IMR-90 (cell line): ENCODE results near the gene RAD21L1. TPM values are rescaled to one million over a fixed set of nuclear protein-coding genes. Genes with fewer than 3 reads are reported as not detected.
A peak's percentile ranks its signal among the peaks of the same experiment; 100 is the strongest.

ENCODE experiments used
- ATAC-seq: fragments of 200-7000 bp; cut with Tn5 transposase; 2 replicates; pipeline ENCODE4 v1.9.1; 2020; ENCODE audit warnings: low read depth, mild to moderate bottlenecking, moderate library complexity
- BruUV-seq: library from RNA; stranded (reverse); fragments of 400-500 nt; replicated peaks from 2 replicates; lab custom pipeline; 2021; lab: Mats Ljungman, UMichigan
- CTCF ChIA-PET: fragments of 300-600 bp; formaldehyde crosslinking; extraction: SDS; loops from one replicate; lab custom pipeline; 2021; ENCODE audit warnings: antibody characterized with exemption; lab: Yijun Ruan, JAX
- POLR2A ChIA-PET: fragments of 300-600 bp; sonication (Branson Sonifier 250); formaldehyde crosslinking; loops from one replicate; lab custom pipeline; 2022; ENCODE audit warnings: antibody characterized with exemption; ENCODE audit not compliant: unreplicated experiment; lab: Charles Lee
- DNase-seq: peaks from one replicate; pipeline ENCODE4 v3.0.0; 2013
- H2AFZ ChIP-seq: replicated peaks from 2 replicates; pipeline ENCODE3; 2013; ENCODE audit warnings: low read length, mild to moderate bottlenecking; ENCODE audit not compliant: poor library complexity
- H2AK5ac ChIP-seq: 2 replicates; pipeline ENCODE4 v1.6.1; 2013; ENCODE audit warnings: low read depth, low read length, inconsistent platforms
- H2AK9ac ChIP-seq: replicated peaks from 2 replicates; pipeline ENCODE3; 2013; ENCODE audit warnings: mild to moderate bottlenecking, low read depth, low read length, moderate library complexity; ENCODE audit not compliant: poor library complexity
- H2BK120ac ChIP-seq: 2 replicates; pipeline ENCODE4 v1.6.1; 2013; ENCODE audit warnings: low read depth, low read length, inconsistent platforms
- H2BK15ac ChIP-seq: 3 replicates; pipeline ENCODE4 v1.6.1; 2013; ENCODE audit warnings: low read depth, low read length, inconsistent platforms
- H2BK20ac ChIP-seq: 2 replicates; pipeline ENCODE4 v1.6.1; 2013; ENCODE audit warnings: low read depth, mild to moderate bottlenecking, inconsistent platforms, low read length, moderate library complexity
- H2BK5ac ChIP-seq: 2 replicates; pipeline ENCODE4 v1.6.1; 2013; ENCODE audit warnings: mild to moderate bottlenecking, low read depth, low read length, inconsistent platforms; ENCODE audit not compliant: poor library complexity, severe bottlenecking
- H3K14ac ChIP-seq: replicated peaks from 2 replicates; pipeline ENCODE4 v1.6.1; 2013; ENCODE audit warnings: low read depth, low read length, inconsistent platforms
- H3K18ac ChIP-seq: 2 replicates; pipeline ENCODE4 v1.6.1; 2013; ENCODE audit warnings: low read depth, low read length, control low read depth
- H3K23ac ChIP-seq: 2 replicates; pipeline ENCODE4 v1.6.1; 2013; ENCODE audit warnings: low read depth, low read length, inconsistent platforms
- H3K27ac ChIP-seq: 2 replicates; pipeline ENCODE4 v1.5.1; 2013; ENCODE audit warnings: mild to moderate bottlenecking, control low read depth, low read length; ENCODE audit not compliant: insufficient read depth
- H3K27me3 ChIP-seq: 2 replicates; pipeline ENCODE4 v1.6.1; 2013; ENCODE audit warnings: low read length; ENCODE audit not compliant: control insufficient read depth, insufficient read depth
- H3K36me3 ChIP-seq: 2 replicates; pipeline ENCODE4 v1.6.1; 2013; ENCODE audit warnings: low read length, mixed read lengths; ENCODE audit not compliant: control insufficient read depth, insufficient read depth
- H3K4ac ChIP-seq: 2 replicates; pipeline ENCODE4 v1.6.1; 2013; ENCODE audit warnings: low read depth, low read length, inconsistent platforms
- H3K4me1 ChIP-seq: 2 replicates; pipeline ENCODE4 v1.6.1; 2013; ENCODE audit warnings: low read length, mixed read lengths; ENCODE audit not compliant: control insufficient read depth, insufficient read depth
- H3K4me2 ChIP-seq: 2 replicates; pipeline ENCODE4 v1.6.1; 2013; ENCODE audit warnings: low read depth, mild to moderate bottlenecking, control low read depth, low read length, moderate library complexity
- H3K4me3 ChIP-seq: 2 replicates; pipeline ENCODE4 v1.5.1; 2013; ENCODE audit warnings: low read depth, mild to moderate bottlenecking, control low read depth, low read length, moderate library complexity; ENCODE audit not compliant: insufficient read depth
- H3K56ac ChIP-seq: 2 replicates; pipeline ENCODE4 v1.6.1; 2013; ENCODE audit warnings: low read length, inconsistent platforms; ENCODE audit not compliant: insufficient read depth; ENCODE audit errors: extremely low read depth
- H3K79me1 ChIP-seq, 2 experiments: 2 replicates each; pipeline ENCODE4 v1.6.1; 2013; ENCODE audit warnings: low read length in 2 of 2, inconsistent platforms in 1 of 2, low read depth in 1 of 2
- H3K9ac ChIP-seq: 2 replicates; pipeline ENCODE4 v1.6.1; 2013; ENCODE audit warnings: low read depth, low read length, control low read depth
- H3K9me1 ChIP-seq: 2 replicates; pipeline ENCODE4 v1.6.1; 2013; ENCODE audit warnings: low read length, inconsistent platforms; ENCODE audit not compliant: insufficient read depth
- H3K9me3 ChIP-seq: 2 replicates; pipeline ENCODE4 v1.6.1; 2013; ENCODE audit warnings: low read length; ENCODE audit not compliant: control insufficient read depth, insufficient read depth
- H4K20me1 ChIP-seq: 2 replicates; pipeline ENCODE4 v1.6.1; 2013; ENCODE audit warnings: low read length, inconsistent platforms; ENCODE audit not compliant: insufficient read depth
- H4K5ac ChIP-seq: 2 replicates; pipeline ENCODE4 v1.6.1; 2013; ENCODE audit warnings: mild to moderate bottlenecking, low read depth, low read length, control low read depth
- H4K8ac ChIP-seq, 2 experiments: 2 replicates each; pipeline ENCODE4 v1.6.1; 2013; ENCODE audit warnings: low read depth in 2 of 2, low read length in 2 of 2, control low read depth in 1 of 2, inconsistent platforms in 1 of 2
- H4K91ac ChIP-seq: 2 replicates; pipeline ENCODE4 v1.6.1; 2013; ENCODE audit warnings: low read depth, low read length, inconsistent platforms; ENCODE audit not compliant: insufficient read depth
- MAZ ChIP-seq: IDR thresholded peaks from 2 replicates; pipeline ENCODE4 v1.6.1; 2012; ENCODE audit warnings: low read depth, mild to moderate bottlenecking, low read length, improper control_type of control experiment, moderate library complexity, borderline replicate concordance
- MXI1 ChIP-seq: IDR thresholded peaks from 2 replicates; pipeline ENCODE4 v1.6.1; 2012; ENCODE audit warnings: low read depth, mild to moderate bottlenecking, low read length, moderate library complexity, borderline replicate concordance
- NFE2L2 ChIP-seq: fragments of 150-350 bp; IDR thresholded peaks from 2 replicates; pipeline ENCODE4 v1.6.1; 2016; ENCODE audit warnings: low read depth, mild to moderate bottlenecking, low read length
- POLR2A ChIP-seq: IDR thresholded peaks from 2 replicates; pipeline ENCODE4 v1.6.1; 2012; ENCODE audit warnings: mild to moderate bottlenecking, low read depth, low read length
- RAD21 ChIP-seq: IDR thresholded peaks from 2 replicates; pipeline ENCODE4 v1.6.1; 2012; ENCODE audit warnings: low read length, improper control_type of control experiment
- RCOR1 ChIP-seq: IDR thresholded peaks from 2 replicates; pipeline ENCODE4 v1.6.1; 2012; ENCODE audit warnings: mild to moderate bottlenecking, low read length, improper control_type of control experiment; ENCODE audit not compliant: insufficient replicate concordance
- RFX5 ChIP-seq: IDR thresholded peaks from 2 replicates; pipeline ENCODE4 v1.8.0; 2012; ENCODE audit warnings: low read depth, mild to moderate bottlenecking, low read length, moderate library complexity
- WGBS, 2 experiments: methylation state at CpG; one replicate each; pipeline versions ENCODE4 v1.1.5 to v1.1.7; 2013; ENCODE audit warnings: missing lambda C conversion rate in 2 of 2; ENCODE audit not compliant: insufficient read length in 1 of 2; ENCODE audit errors: extremely low coverage in 2 of 2; 5-methylcytosine and 5-hydroxymethylcytosine counted together
- dilution Hi-C: fragments of 300-500 bp; cut with HindIII; formaldehyde crosslinking; loops from one replicate; pipeline ENCODE4 v1.14.3; 2018; ENCODE audit warnings: low sequenced_read_pairs; ENCODE audit not compliant: unreplicated experiment
- in situ Hi-C: fragments of 300-500 bp; cut with MboI; formaldehyde crosslinking; loops from 3 replicates; pipeline ENCODE4 v1.14.3; 2019; ENCODE audit warnings: low sequenced_read_pairs, inconsistent platforms, mixed read lengths
- intact Hi-C: fragments of 100-400 bp; cut with micrococcal nuclease; formaldehyde crosslinking; loops from 2 replicates; pipeline ENCODE4 v1.10.0; 2022
- polyA plus RNA-seq, 3 experiments: library from polyadenylated mRNA; depleted of rRNA; stranded (reverse); fragments of >200 nt; gene quantifications; 2 replicates each; pipeline ENCODE4 v1.2.3, GENCODE V29; 2012; ENCODE audit warnings: low replicate concordance in 1 of 3
- total RNA-seq: library from RNA; depleted of rRNA; stranded (reverse); fragments of >200 nt; gene quantifications from 2 replicates; pipeline ENCODE4 v1.2.3, GENCODE V29; 2012
- TF ChIP-seq, protein P1 (sequence below): fragments of 150-350 bp; IDR thresholded peaks from 2 replicates; pipeline ENCODE4 v1.6.1; 2017; ENCODE audit warnings: mild to moderate bottlenecking, antibody characterized with exemption, low read length, low read depth
- TF ChIP-seq, protein P2 (sequence below): fragments of 150-350 bp; IDR thresholded peaks from 2 replicates; pipeline ENCODE4 v1.6.1; 2016; ENCODE audit warnings: low read depth, mild to moderate bottlenecking, low read length, moderate library complexity, borderline replicate concordance
- TF ChIP-seq, protein P3 (sequence below): conservative IDR thresholded peaks from 2 replicates; pipeline ENCODE4 v1.5.1; 2012; ENCODE audit warnings: mild to moderate bottlenecking, low read depth, low read length, improper control_type of control experiment

Gene RAD21L1
- total and polyA plus RNA-seq, 2 of the 4 experiments (the other 2 are of a cell fraction) = not detected

DNA sequence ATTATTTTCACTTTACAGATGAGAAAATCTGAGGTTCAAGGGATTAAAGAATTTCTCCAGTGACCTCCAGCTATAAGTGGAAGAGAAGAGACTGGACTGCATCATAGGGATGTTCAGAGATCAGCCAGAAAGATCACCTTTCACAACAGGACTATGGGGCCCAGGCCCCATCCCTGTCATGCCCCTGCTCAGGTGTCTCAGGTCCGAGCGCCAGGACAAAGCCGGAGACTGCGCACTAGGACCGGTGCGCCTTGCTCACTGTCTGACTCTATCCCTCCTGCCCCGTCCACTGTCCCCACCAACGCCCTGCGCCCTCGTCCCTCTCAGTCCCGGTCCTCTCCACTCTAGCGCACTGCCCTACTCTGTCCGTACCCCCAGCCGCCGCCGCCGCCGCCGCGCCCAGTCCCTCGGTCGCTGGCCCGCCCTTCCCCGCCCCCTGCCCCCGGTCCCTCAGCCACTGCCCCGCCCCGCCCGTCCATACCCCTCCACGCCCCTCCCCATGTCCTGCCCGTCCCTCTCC, 521 bp upstream of the RAD21L1 start:
- Histone ChIP-seq H3K4me3 (peak overlapping the region; percentile 86), H3K56ac (no peak overlapping the region), H4K91ac (no peak overlapping the region), H2AK9ac (no peak overlapping the region), H2BK20ac (no peak overlapping the region), H2BK120ac (no peak overlapping the region), H3K9me1 (no peaks in the 10 kb centered on the region), H4K8ac (peak overlapping the region in 1 of 2 experiments; percentile 4; a peak in 1 of 4 replicates), H3K4me2 (peak overlapping the region; percentile 100), H2BK15ac (no peak overlapping the region; the same call in 2 of the 3 replicates), H2BK5ac (no peak overlapping the region), H4K20me1 (no peaks in the 10 kb centered on the region), H2AK5ac (no peak overlapping the region), H3K23ac (no peak overlapping the region), H3K14ac (no peak overlapping the region), H3K9me3 (no peaks in the 10 kb centered on the region; the same call in 1 of the 2 replicates), H3K79me1 (no peaks in the 10 kb centered on the region), H3K9ac (no peak overlapping the region; the same call in 1 of the 2 replicates), H3K36me3 (no peaks in the 10 kb centered on the region), H2AFZ (peak overlapping the region; percentile 88), H3K18ac (peak overlapping the region; percentile 23; the same call in 1 of the 2 replicates), H4K5ac (peak overlapping the region; percentile 54; the same call in 1 of the 2 replicates), H3K4me1 (no peaks in the 10 kb centered on the region), H3K4ac (no peak overlapping the region), H3K27ac (no peak overlapping the region; the same call in 1 of the 2 replicates), H3K27me3 (peaks cover 8% of the 10 kb centered on the region)
- dilution Hi-C loops (no loop called here), intact Hi-C loops (no loop called here), in situ Hi-C loops (no loop called here)
- ChIA-PET CTCF (interaction anchor here (0.6 to 2.3 kb wide), 2 partner anchors 12 to 73 kb away, joined by 3 to 7 read pairs; no protein-coding TSS in a partner anchor), POLR2A (no interaction called here)
- TF ChIP-seq MXI1 = no peak
- TF ChIP-seq RFX5 = no peak
- TF ChIP-seq POLR2A = no peak
- TF ChIP-seq RCOR1 = no peak
- TF ChIP-seq, protein P1, sequence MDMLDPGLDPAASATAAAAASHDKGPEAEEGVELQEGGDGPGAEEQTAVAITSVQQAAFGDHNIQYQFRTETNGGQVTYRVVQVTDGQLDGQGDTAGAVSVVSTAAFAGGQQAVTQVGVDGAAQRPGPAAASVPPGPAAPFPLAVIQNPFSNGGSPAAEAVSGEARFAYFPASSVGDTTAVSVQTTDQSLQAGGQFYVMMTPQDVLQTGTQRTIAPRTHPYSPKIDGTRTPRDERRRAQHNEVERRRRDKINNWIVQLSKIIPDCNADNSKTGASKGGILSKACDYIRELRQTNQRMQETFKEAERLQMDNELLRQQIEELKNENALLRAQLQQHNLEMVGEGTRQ = no peak
- no peak for TF ChIP-seq NFE2L2
- no peak for TF ChIP-seq RAD21
- TF ChIP-seq MAZ = no peak
- TF ChIP-seq, protein P2, sequence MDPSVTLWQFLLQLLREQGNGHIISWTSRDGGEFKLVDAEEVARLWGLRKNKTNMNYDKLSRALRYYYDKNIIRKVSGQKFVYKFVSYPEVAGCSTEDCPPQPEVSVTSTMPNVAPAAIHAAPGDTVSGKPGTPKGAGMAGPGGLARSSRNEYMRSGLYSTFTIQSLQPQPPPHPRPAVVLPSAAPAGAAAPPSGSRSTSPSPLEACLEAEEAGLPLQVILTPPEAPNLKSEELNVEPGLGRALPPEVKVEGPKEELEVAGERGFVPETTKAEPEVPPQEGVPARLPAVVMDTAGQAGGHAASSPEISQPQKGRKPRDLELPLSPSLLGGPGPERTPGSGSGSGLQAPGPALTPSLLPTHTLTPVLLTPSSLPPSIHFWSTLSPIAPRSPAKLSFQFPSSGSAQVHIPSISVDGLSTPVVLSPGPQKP = no peak
- TF ChIP-seq, protein P3, sequence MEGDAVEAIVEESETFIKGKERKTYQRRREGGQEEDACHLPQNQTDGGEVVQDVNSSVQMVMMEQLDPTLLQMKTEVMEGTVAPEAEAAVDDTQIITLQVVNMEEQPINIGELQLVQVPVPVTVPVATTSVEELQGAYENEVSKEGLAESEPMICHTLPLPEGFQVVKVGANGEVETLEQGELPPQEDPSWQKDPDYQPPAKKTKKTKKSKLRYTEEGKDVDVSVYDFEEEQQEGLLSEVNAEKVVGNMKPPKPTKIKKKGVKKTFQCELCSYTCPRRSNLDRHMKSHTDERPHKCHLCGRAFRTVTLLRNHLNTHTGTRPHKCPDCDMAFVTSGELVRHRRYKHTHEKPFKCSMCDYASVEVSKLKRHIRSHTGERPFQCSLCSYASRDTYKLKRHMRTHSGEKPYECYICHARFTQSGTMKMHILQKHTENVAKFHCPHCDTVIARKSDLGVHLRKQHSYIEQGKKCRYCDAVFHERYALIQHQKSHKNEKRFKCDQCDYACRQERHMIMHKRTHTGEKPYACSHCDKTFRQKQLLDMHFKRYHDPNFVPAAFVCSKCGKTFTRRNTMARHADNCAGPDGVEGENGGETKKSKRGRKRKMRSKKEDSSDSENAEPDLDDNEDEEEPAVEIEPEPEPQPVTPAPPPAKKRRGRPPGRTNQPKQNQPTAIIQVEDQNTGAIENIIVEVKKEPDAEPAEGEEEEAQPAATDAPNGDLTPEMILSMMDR = no peak
- BruUV-seq = no TSS peak
- WGBS, 2 experiments = 2% methylated on average over 17 of the region's 30 CpGs; no CpG with 5 or more reads in 1 of the 2 experiments
- no peak for DNase-seq
- peak; percentile 61 for ATAC-seq
